Renal cortical epithelial cell (primary cell): ENCODE measurements around the gene CCBE1. TPM values are rescaled to one million over a fixed set of nuclear protein-coding genes. Genes with fewer than 3 reads are reported as not detected.
"Not testable (repeated sequence)": the region's sequence is repeated elsewhere in the genome, so short reads cannot be mapped to it uniquely, and the experiment has no call there.

Experiments
- DNase-seq: peaks from one replicate; pipeline ENCODE4 v3.0.0-alpha.2; 2011; ENCODE audit warnings: low read depth
- total RNA-seq: library from RNA; depleted of rRNA; stranded (reverse); fragments of >200 nt; gene quantifications from 2 replicates; pipeline ENCODE4 v1.2.3, GENCODE V29; 2014

Gene CCBE1
- total RNA-seq, 1 donor from 2014 or later = 8.7 TPM

- no peak for DNase-seq
These were observed 15.7 kb downstream of the CCBE1 start for GRCh38 chr18:59681521-59682004.

GRCh38 chr18:59681051-59681450 lies 16.2 kb downstream of the CCBE1 start:
- DNase-seq = no peak

- DNase-seq = no peak
These were observed 21.9 kb downstream of the CCBE1 start for GRCh38 chr18:59675346-59675745.

GRCh38 chr18:59674903-59675270 lies 22.3 kb downstream of the CCBE1 start:
- DNase-seq = no peak

GRCh38 chr18:59674186-59674902 lies 22.9 kb downstream of the CCBE1 start:
- DNase-seq = no peak

GRCh38 chr18:59672235-59672711 lies 24.9 kb downstream of the CCBE1 start:
- DNase-seq = peak; percentile 62

- DNase-seq = no peak
These were observed 25.7 kb downstream of the CCBE1 start for GRCh38 chr18:59671551-59671950.

- no peak for DNase-seq
These were observed 27.2 kb downstream of the CCBE1 start for GRCh38 chr18:59669872-59670657.

- DNase-seq = no peak
These were observed 29.7 kb downstream of the CCBE1 start for GRCh38 chr18:59667488-59667887.

GRCh38 chr18:59666007-59666402 lies 31.2 kb downstream of the CCBE1 start:
- not testable (repeated sequence) for DNase-seq

GRCh38 chr18:59665057-59666006 lies 31.9 kb downstream of the CCBE1 start:
- peak; percentile 57 for DNase-seq

- no peak for DNase-seq
These were observed 32.9 kb downstream of the CCBE1 start for GRCh38 chr18:59664329-59664728.

GRCh38 chr18:59663096-59663495 lies 34.1 kb downstream of the CCBE1 start:
- DNase-seq = no peak

GRCh38 chr18:59661891-59662701 lies 35.1 kb downstream of the CCBE1 start:
- peak; percentile 90 for DNase-seq

GRCh38 chr18:59660786-59661743 lies 36.2 kb downstream of the CCBE1 start:
- peak; percentile 82 for DNase-seq

- no peak for DNase-seq
These were observed 36.9 kb downstream of the CCBE1 start for GRCh38 chr18:59660366-59660765.

GRCh38 chr18:59659508-59660170 lies 37.6 kb downstream of the CCBE1 start:
- no peak for DNase-seq

- no peak for DNase-seq
These were observed 38.3 kb downstream of the CCBE1 start for GRCh38 chr18:59658941-59659340.

GRCh38 chr18:59657012-59657411 lies 40.2 kb downstream of the CCBE1 start:
- DNase-seq = no peak
